ENCODE measurements around the gene KCNJ11.

KCNJ11 gene

DNA sequence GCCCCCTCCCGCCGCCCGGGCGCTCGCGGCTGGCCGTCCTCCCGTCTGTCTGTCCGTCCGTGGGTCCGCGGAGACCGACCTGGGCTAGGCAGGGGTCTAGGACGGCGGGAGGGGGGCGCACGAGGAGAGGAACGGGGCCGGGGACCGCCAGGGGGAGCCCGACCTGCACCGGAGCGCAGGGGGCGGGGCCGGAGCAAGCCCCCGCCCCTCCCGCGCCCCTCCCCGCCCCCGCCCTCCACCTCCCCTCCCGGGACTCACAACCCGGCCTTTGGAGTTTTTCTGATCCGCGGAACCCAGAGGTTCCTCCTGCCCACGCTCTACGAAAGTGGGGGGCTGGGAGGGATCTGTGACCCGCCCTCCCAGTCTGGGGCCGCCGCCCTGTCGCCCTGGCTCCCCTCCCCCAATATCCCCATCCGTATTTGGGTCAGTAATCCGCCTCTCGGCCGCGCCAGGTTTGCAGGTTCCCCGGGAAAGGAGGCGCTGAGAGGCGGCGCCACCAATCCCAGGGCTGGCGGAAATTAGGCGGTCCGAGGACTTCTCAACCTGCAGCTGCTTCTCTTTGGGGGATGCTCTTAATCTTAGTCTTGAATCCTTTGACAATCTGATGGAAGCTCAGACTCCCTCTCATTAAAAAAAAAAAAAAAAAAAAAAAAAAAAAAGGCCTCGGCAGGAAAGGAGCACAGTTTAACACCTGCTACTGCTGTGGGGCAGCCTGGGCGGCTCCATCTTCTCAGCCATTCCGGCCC lies 925 bp upstream of the KCNJ11 start:
- DNase-seq = peak; percentile 75

DNA sequence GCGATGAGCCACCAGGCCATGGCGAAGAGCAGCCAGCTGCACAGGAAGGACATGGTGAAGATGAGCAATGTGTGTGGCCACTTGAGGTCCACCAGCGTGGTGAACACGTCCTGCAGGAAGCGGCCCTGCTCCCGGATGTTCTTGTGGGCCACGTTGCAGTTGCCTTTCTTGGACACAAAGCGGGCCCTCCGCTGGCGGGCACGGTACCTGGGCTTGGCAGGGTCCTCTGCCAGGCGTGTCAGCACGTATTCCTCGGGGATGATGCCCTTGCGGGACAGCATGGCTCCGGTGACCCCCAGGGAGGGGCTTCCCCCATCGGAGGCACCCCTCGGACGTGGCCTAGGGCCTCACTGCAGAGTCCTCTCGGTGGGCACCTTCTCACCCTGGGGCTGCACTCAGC lies 648 bp downstream of the KCNJ11 start:
- DNase-seq = no peak

DNA sequence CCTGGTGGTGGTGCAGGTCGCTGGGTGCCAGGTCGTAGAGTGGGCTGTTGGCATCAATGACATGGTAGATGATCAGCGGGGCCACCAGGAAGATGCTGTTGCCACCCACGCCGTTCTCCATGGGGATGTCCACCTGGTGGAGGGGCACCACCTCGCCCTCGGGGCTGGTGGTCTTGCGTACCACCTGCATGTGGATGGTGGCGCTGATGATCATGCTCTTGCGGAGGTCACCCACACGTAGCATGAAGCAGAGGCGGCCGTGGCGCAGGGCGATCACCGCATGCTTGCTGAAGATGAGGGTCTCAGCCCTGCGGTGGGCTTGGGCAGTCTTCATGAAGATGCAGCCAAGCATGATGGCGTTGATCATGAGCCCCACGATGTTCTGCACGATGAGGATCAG lies 1.2 kb downstream of the KCNJ11 start:
- no peak for DNase-seq

DNA sequence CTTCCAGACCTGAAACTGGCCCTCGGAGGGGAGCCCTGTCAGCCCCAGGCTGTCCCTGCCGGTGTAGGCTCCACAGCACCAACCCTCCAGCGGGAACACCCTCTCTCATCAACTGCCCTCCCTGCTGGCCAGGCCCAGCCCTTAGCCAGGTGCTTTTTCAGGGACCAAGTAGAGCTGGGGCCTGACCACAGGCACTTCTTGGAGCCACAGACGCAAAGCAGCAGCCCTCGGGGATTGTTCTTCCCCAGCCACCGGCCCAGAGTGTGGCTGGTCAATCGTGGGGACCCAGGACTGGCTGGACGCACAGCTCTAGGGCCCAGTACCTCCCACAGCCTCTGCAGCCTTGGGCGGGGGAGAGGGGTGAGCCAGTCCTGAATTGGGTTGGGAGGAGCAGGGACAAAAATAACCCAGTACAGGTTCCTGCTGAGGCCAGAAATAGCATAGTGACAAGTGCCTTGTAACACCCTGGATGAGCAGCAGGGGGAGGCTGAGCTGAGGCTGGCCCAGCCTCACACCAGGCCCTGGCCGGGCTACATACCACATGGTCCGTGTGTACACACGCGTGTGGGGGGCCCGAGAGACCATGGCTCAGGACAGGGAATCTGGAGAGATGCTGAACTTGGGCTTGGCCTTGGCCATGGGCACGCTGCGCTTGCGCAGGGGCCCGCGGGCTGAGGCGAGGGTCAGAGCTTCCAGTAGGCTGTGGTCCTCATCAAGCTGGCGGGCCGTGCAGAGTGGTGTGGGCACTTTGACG lies 2.0 kb downstream of the KCNJ11 start:
- DNase-seq = peak; percentile 35

DNA sequence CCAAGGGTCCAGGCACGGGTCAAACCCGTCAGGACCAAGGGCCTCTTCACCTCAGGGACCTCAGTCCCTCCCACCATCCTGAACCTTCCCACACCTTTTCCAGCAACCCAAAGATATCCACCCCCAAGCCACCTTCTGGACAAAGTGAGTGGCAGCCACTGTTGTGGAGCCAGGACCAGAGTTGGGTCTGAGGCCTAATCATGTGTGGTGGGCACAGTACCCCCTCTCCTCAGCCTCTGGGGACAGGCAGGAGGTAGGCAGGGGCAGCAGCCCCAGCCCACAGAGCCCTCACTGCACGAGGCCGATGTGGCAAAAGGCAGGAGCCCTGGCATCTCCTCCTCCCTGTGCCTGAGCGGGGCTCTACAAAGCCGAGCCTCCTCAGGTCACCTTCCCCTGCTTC lies 2.5 kb downstream of the KCNJ11 start:
- DNase-seq = no peak

DNA sequence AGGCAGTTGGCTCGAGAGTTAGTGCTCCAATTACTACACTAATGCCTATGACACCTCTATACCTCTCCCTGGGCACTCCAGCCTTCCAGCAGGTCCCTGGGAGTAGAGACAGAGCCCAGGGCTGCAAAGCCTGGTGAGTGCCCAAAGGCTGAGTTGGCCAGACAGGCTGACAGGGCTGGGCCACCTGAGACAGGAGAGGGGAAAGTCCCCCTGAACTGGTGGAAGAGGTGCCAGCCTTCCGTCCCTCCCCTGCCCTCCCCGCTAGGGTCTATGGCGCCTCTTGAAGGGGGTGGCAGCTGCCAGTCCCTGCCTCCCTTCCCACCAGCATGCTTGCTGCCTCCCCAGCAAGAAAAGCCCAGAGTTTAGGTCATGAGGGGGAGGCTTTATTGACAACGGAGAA lies 3.0 kb downstream of the KCNJ11 start:
- no peak for DNase-seq

DNA sequence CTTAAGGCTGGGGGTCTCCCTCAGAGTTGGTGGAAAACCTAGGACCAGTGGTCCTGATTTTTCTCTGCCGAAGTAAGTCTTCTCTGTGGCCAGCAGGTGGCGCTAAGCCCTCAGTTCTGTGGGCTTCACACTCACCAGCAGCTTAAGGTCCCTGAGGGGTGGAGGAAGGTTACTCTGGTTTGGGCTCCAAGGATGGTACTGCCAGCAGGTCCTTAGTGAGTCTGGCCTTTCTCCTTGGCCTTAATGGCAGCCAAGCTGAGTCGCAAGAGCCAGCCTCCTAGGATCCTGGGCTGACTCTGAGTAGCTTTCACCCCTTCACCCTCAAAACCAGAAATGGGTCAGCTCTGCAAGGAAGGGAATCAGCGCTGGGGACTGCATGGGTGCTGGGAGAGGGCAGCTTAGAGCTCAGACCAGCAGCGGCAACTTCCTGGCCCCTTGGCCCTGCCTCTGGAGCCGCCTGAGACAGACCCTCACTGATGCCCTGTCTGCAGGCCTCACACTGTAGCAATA lies 4.4 kb downstream of the KCNJ11 start:
- peak; percentile 55 for DNase-seq

DNA sequence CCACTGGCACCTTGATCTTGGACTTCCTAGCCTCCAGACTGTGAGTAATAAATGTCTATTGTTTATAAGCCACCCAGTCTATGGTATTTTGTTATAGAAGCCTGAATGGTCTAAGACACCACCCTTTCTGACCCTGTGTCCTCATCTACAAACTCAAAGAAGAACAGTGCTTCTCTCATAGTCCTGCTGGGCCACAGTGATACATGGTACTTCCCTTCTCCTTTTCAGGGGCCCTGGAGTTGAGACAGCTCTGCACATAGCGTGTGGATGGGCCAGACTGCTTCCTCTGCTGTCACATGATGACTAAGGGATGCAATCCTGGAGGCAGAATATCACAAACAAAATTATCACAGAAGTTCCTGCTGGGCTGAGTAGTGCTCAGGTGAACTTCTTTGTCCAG lies 5.0 kb downstream of the KCNJ11 start:
- DNase-seq = no peak

DNA sequence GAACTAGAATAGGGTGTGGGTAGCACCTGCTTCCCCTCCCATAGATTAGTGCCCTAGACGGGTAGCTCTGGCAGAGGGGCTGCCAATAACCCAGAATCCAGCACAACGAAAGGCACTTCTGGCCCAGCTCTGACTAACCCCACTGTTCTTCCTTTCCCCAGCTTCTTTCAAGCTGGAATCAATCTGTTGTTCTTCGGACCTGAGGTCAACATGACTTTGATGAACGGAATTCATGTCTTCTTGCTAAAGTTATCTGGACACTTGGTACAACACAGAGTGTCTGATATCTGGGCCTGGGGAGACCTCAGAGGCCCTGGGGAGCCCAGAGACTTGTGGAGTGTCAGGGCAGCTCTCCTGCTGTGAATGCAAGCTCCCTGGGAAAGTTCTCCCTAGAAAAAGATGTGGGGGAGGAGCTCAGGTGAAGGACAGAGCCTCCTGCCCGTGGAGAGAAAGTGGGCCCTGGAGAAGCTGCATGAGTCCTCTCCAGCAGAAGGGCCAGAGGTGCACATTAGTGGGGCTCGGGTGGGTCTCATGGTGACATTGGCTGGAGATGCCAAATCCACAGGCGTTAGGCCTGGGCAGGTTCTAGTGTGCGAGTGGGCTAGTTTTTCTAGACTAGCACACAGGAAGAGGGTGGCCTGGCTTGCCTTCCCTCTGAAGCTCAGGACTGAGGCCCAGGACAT lies 6.3 kb downstream of the KCNJ11 start:
- DNase-seq = no peak

DNA sequence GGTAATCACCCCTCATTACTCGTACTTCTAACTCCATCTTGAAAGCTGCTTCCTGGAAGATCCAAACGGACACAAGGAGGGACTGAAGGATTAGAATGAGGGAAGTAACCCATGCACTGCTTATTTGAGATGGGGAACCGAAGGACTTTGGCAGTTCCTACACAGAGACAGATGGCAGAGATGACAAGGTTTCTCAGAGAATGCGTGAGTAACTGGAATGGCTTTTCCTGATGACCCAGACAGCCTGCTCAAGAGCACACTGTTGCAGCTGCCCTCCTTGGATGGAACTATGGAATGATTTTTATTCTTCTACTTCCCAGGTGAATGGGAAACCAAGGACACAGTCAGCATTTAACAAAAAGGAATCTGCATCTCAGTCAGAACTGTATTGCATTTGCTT lies 7.3 kb downstream of the KCNJ11 start:
- DNase-seq = no peak

DNA sequence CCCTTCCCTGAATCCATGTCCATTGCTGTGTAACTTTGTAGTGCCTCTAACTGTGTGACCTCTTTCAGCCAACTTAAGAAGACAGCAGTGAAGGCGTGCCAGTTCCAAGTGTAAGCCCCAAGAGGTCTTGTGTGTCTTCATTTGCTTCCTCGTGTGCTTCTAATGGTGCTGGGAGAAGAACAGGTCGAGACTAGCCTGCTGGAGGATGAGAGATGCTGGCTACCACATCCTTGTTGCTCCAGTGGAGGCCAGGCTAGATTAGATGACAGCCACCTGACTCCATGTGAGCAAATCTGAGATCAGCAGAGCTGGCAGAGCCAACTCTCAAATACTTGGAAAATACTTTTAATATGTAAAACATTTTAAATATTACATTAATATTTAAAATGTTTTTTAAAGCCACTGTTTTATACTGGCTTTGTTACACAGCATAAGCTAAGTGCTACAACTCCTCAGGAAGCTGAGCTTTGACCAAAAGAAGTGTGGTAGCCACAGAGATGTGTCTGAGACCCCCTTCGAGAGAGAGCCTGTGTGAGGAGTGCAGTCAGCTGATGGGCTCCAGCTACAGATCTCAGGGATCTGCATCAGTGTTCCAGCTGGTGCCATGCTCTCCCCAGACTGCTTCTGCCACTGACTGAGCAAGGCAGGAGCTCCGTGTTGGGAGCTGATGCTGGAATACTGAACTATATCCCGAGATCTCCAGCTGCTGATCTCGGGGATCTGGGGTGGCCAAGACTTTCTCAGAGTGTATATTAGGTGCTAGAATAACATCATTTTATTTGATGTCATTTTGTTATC lies 8.9 kb downstream of the KCNJ11 start:
- no peak for DNase-seq

DNA sequence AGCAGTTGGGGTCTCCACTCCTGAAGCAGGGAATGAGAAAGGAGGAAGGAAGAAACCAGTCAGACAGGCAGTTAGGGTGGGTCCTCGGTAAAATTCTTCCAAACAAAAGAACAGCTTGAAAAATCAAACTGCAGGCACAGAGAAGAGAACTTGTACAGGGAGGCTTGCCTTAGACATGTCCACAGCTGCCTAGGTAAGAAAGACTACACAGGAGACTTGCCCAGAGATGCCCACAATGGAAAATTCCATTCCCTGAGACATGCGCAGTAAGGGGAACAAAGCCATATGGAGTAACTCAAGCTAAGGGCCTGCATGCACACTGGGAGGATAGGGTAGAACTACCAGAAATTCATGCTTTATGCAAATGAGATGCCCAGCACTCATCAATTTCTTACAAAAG lies 9.8 kb downstream of the KCNJ11 start:
- no peak for DNase-seq

DNA sequence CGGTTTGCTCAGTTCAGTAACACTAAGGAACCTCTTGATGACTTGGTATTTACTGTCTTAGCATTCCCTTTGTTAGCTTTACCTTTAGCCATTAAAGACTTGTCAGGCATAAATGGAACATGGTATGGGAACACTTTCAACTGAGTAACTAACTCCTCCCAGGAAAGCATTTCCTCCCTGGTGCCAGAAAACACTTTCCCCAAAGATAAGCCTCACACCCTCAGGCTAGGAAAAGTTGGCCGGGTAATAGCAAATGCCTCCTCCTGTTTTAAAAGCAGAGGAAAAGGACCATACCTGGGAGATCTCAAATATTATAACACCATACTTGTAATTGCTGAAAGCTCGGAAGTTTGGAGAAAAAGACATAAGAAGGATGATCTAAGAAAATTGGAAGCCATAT lies 12.0 kb downstream of the KCNJ11 start:
- no peak for DNase-seq

DNA sequence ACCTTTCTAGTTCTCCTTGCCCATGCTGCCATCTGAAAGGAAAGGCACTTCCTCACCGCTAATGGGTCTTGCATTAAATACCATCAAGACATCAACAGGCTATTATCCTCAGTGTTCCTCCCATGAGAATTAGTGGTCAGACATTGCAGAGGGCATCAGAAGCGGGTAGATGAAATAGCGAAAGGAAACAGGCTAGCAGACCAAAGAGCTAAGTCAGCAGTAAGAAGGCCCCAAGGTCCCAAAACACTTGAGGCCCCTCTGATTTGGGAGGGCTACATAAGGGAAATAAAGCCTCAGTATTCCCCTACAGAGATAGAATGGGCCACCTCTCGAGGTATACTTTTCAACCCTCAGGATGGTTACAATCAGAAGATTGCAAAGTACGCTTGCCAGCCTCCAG lies 12.9 kb downstream of the KCNJ11 start:
- DNase-seq = no peak

DNA sequence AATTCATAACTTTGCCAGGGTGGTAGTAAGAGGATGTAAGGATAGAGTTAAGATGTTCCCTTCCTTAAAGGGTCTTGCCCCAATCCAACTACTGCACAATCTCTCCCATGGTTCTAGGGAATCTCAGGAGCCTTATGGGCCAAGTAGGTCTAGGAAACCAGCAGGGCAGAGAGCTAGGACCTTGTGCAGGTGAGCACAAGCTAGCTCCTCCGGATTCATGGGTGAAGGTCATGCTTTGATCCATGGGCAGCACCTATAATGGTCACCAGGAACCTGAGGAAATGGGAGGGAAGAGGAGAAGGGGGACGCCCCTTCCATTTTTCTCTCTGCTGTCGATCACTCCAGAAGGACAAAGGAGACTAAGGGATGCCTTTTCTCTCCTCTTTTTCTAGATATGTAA lies 16.8 kb downstream of the KCNJ11 start:
- DNase-seq = no peak

DNA sequence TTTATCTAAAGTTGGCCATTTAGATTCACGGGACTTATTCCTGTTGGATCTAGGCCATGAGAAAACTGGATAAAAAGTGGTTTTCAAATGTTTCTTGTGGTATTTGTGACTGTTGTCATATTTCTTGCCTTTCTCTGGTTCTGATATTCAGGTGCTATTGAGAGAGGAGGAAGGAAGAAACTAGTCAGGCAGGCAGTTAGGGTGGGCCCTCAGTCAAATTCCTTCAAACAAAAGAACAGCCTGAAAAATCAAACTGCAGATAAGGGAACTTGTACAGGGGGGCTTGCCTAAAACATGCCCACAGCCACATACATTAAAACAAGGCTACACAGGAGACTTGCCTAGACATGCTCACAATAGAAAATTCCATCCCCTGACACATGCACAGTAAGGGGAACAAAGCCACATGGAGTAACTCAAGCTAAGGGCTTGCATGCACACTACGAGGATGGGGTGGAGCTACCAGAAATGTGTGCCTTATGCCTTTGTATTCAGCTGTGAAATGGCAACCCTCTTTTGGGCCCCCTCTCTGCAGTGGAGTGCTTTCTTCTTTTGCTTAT lies 18.7 kb downstream of the KCNJ11 start:
- no peak for DNase-seq

DNA sequence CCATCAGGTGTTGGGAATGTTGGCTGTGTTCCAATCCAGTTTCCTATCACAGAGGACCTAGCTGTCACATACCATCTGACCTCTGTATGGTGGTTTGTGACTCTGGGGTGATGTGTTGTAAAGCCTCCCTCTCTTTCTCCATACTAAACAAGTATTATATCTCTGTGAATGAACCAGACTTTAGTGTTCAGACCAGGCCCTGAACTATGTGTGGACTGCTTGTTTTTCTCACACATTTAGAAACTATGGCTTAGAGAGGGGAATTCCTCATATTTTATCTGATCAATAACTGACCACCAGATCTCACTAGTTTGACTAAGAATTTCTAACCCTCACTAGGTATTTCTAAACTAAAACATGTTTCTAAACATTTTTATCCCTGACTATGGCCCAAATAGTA lies 19.4 kb downstream of the KCNJ11 start:
- DNase-seq = no peak

DNA sequence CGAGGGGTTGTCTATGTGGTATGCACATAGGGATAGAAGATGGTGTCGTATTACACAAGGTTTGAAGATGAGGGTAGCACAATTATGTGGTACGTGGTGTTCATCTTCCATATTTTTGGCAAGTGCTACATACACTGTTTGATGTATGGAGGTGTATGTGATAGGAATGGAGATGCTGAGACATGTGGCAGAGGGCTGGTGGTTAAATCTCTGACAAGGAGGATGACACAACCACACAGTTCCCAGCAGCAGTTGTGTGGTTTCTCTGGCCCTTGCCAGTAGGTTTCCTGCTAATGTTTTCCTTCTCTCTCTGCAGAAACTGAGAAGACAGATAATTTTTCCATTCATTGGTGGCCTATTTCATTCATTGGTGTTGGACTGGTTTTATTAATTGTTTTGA lies 19.9 kb downstream of the KCNJ11 start:
- no peak for DNase-seq

DNA sequence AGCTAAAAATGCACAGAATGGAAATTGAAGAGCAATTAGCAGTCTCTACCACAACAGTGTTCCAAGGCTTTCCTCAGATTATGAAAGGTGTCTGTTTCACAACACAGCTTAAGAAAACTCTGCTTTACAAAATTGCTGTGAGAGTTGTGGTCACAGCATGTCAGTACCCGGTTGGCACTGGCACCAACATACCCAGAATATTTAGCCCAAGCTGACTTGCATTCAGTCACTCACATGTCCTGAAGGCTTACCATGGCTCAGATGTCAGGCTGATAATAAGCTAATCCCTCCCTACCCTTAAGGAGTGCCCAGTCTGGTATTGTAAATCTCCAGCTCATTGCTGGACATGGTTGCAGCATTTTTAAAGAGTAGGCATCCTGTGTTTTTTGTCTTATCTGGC lies 22.0 kb downstream of the KCNJ11 start:
- DNase-seq = no peak

DNA sequence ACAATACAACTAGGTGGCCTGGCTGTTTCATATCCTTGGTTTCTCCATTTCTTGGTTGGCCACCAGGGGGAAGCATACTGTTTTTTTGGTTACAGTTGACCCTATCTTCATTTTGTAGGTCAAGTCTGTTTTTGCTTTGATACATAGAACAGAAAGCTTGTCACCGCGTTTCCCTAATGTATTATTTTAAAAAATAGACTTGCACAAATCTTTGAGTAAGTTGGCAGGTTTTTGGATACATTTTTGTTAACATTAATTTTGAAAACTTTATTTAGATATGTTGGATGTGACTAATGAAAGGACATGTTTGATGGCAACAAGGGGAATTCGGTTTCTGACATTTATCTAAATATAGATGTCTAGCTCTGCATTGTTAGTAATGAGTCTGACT lies 33.9 kb downstream of the KCNJ11 start:
- DNase-seq = peak; percentile 48

DNA sequence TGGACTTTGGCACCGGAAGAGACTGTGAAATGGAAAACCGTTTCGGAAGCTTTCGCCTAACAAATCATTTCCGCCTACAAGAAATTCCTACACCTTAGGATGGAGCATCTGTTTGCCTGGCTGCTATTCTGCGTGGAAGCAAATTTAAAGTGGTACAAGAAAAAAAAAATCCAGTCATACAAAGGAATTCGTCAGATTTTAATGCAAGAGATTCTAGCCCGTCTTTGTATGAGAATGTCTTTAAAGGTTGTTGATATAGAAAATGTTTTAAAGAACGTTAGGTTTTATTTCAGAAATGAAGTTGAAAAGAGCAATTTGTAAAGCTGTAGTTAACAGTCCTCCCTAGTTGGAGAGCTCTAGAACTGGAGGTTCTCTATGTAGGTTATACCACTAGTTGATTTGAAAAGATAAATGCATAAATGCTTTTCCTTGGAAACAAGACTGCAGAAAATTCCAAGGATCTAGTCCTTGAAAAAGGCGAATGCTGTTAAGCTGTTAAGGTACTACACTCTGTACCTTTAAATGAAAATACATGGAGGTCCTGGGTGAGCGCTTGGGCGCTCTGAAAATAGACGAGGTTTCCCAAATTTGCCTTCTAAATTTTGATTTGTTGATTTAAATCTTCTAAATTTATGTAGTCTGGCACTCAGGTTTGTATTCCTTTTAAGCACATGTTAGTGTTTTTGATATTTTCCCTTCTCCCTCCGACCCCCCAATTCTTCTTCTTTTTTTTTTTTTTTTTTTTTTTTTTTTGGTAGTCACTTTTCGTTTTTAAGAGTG lies 34.4 kb downstream of the KCNJ11 start:
- DNase-seq = peak; percentile 57

Data from NCI-H2227 treated with DMSO at 0.1 percent for 48 hours (cell line).